HG03342 (cell line): Measurements from ENCODE around the gene MAMSTR.
"Not testable (repeated sequence)": the region's sequence is repeated elsewhere in the genome, so short reads cannot be mapped to it uniquely, and the experiment has no call there.

Source experiments
- ATAC-seq: cut with Tn5 transposase; IDR thresholded peaks from one replicate; pipeline ENCODE4 v1.9.1; 2021; ENCODE audit warnings: mild to moderate bottlenecking, moderate library complexity; ENCODE audit not compliant: unreplicated experiment

Gene MAMSTR

DNA sequence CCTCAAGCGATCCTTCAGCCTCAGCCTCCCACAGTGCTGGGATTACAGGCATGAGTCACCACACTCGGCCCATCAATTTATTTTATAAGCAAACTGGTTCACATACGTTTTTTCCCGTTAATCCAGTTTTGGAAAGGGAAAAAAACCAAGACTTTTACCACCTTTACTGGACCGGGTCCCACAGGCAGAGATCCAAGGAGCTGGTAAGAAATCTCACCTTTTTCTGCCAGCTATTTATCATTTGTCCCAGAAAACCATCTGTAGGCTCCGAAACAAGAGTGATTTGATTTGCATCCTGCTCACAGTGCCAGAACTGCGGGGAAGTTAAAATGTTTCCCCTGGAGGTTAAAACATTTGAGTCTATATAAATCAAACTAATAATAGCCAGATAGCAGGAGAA lies 30.1 kb downstream of the MAMSTR start:
- ATAC-seq: no peak

- ATAC-seq: no peak
Measured at GRCh38 chr19:48687776-48688175, 31.7 kb downstream of the MAMSTR start.

- ATAC-seq: not testable (repeated sequence)
Measured at GRCh38 chr19:48686637-48687036, 32.9 kb downstream of the MAMSTR start.

- ATAC-seq: no peak
Measured at GRCh38 chr19:48686088-48686487, 33.4 kb downstream of the MAMSTR start.

DNA sequence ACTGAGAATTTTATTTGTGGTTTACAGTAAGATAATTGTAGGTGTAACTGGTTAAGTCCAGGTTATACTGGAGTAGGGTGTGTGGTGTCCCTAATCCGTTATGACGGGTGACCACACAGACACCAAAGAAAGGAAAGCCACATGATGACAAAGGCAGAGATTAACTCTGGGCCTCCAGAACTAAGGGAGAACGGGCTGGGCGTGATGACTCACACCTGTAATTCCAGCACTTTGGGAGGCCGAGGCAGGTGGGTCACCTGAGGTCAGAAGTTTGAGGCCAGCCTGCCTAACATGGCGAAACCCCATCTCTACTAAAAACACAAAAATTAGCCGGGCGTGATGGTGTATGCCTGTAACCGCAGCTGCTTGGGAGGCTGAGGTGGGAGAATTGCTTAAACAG lies 33.9 kb downstream of the MAMSTR start:
- ATAC-seq: no peak

GRCh38 chr19:48683349-48683748 lies 36.2 kb downstream of the MAMSTR start:
- ATAC-seq: no peak

- ATAC-seq: no peak
Measured at GRCh38 chr19:48681127-48681470, 38.4 kb downstream of the MAMSTR start.

DNA sequence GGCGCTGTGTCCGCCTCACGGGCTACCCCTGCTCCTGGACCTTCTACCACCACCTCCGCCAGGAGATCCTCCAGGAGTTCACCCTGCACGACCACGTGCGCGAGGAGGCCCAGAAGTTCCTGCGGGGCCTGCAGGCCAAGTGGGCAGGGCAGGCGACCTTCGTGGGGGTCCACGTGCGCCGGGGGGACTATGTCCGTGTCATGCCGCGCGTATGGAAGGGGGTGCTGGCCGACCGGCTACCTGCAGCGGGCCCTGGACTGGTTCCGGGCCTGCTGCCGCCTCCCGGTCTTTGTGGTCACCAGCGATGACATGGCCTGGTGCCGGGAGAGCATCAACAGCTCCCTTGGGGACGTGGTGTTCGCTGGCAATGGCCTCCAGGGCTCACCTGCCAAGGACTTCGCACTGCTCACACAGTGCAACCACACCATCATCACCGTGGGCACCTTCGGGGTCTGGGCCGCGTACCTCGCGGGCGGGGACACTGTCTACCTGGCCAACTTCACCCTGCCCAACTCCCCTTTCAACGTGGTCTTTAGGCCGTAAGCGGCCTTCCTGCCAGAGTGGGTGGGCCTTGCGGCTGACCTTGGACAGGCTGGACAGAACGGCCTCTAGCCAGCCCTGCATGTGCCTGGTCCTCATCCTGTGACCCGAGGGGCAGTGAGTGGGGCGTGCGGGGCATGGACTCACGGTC lies 38.9 kb downstream of the MAMSTR start:
- no peak for ATAC-seq

DNA sequence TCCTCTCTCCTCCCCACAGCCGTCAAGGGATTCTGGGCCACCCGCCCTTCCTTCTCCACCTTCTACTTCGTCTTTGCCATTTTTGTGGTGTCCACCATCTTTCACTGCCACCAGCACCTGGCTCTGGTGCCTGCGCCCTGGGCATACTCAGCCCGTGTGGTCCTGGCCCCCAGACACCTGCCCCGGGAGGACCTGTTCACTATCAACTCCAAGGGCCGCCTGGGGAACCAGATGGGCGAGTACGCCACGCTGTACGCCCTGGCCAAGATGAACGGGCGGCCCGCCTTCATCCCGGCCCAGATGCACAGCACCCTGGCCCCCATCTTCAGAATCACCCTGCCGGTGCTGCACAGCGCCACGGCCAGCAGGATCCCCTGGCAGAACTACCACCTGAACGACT lies 39.5 kb downstream of the MAMSTR start:
- ATAC-seq: not testable (repeated sequence)

DNA sequence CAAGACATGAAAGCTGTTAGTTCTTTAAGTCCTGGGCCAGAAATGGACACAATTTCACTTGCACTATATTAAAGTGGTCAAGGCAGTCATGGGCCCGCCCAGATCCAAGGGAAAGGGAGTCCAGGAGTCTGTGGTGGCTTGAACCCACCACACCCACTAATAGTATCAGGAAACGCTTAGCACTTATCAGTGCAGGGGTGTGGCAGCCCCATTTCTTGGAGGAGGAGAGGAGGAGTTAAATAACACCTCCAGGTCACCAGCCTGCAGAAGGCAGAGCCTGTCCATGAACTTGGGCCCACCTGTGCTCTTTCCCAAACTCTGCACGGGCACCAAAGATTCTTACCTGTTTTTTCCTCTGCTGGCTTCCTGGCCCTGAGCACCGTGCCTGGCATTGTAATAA lies 41.3 kb downstream of the MAMSTR start:
- no peak for ATAC-seq

- ATAC-seq: no peak
Measured at GRCh38 chr19:48676887-48677286, 42.6 kb downstream of the MAMSTR start.

- ATAC-seq: no peak
Measured at GRCh38 chr19:48676487-48676886, 43.0 kb downstream of the MAMSTR start.

GRCh38 chr19:48674921-48675824 lies 44.4 kb downstream of the MAMSTR start:
- ATAC-seq: no peak

- no peak for ATAC-seq
Measured at GRCh38 chr19:48674216-48674809, 45.2 kb downstream of the MAMSTR start.

DNA sequence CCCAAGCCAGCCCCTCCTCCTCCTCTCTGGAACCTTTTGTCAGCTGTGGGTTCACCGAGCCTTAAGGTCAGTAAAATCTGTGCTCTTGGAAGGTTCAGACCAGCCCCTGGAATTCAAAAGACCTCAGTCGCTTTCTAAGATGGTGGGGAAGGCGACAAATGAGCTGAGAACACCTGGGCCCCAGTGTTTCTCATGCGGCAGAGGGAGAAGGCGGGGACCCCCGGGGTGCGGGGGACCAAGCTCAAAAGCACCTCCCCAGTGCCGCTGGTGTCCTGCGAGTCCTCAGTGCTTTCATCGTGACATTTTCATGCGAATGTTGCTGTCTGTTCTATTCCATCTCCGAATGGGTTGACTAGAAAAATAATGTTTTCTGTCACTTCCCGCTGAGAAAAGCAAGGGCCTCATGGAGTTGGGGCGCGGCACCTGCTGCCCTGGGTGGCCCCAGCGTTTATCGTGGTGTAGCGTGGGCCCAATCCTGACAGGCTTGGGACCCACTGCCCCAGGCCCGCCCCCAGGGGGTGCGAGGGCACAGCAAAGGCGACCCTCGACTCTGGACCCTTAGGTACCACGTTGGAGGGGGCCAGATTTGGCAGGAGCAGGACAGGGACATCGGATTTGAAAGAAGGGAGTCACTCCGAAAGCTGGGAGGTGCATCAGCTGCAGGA lies 46.0 kb downstream of the MAMSTR start:
- ATAC-seq: no peak

GRCh38 chr19:48672994-48673393 lies 46.5 kb downstream of the MAMSTR start, which contains the start of gene NTN5:
TSS of gene NTN5 (minus strand) at chr19:48673017. CDS start at chr19:48670986, 2,031 bp downstream.
- ATAC-seq: no peak

DNA sequence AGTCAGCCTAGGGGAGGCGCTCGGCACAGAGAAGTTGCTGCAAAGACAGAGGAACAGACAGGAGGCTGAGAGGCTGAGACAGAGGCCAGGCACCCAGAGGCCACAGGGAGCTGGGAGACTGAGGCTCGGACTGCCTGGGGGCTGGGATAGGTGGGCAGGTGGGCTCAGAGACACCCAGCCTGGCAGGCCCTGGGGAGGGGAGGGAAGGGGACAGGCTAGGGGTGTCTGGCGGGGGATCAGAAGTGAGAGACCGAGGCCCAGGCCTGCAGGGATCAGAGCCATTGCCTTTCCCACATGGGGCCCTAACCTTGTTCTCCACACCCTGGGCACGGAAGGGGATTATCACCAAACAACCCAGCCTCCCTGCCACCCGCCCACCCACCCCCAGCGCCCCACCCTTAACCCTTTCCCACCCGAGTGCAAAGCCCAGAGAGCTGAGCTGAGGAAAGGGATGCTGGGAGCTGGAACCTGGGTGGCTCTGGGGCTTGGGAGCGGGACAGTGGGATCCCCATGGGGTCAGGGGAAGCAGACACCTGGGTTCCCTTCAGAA lies 48.0 kb downstream of the MAMSTR start:
- no peak for ATAC-seq

- no peak for ATAC-seq
Measured at GRCh38 chr19:48670699-48671445, 48.7 kb downstream of the MAMSTR start.

DNA sequence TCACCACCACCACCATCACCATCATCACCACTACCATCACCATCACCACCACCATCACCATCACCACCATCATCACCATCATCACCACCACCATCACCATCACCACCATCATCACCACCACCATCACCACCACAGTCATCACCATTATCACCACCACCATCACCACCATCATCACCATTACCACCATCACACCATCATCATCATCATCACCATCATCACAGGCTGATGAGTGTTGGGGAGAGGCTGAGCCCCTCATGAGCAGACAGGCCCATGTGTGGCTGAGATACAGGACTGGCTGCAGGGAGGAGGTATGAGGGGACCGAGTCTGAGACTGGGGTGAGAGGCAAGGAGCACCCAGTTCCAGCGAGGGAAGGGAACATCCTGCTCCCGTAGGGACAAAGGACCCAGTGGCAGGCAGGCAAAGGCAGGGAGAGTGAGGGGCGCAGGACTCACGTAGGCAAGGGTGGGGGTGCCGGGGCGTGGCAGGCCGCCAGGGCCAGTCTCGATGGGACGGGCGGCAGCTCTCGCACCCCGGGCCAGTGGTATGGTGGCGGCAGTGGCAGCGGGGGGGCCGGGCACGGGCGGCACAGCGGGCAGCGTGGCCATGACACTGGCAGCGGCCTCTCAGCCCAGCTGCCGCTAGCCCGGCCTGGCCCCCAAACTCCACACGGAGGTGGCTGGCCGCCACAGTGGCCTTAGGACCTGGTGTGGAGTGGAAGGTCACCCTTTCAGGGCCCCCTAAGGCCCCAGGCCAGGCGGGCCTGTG lies 49.4 kb downstream of the MAMSTR start:
- no peak for ATAC-seq

DNA sequence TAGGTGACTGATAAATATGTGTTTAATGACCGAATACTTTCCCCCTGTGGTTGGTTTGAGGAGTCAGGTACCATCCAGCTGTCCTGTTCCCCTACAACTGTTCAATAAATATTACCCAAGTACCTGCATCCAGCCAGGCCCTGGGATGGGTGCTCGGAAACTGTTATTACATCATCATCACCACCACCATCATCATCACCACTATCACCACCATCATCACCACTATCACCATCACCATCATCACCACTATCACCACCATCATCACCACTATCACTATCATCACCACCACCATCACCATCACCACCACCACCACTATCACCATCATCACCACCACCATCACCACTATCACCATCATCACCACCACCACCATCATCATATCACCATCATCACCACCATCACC lies 50.8 kb downstream of the MAMSTR start:
- ATAC-seq: no peak
